HCT116 (cell line): ENCODE results near the gene TACC2. TPM values are rescaled to one million over a fixed set of nuclear protein-coding genes. Genes with fewer than 3 reads are reported as not detected.

Experiments used
- ATAC-seq: fragments of 200-7000 bp; cut with Tn5 transposase; 2 replicates; pipeline ENCODE4 v1.9.1; 2020; ENCODE audit warnings: mild to moderate bottlenecking, moderate library complexity
- BruUV-seq: library from RNA; stranded (reverse); fragments of 400-500 nt; replicated peaks from 2 replicates; lab custom pipeline; 2021; lab: Mats Ljungman, UMichigan
- CTCF ChIA-PET: fragments of 300-600 bp; sonication (Branson Sonifier 250); formaldehyde crosslinking; loops from one replicate; lab custom pipeline; 2021; ENCODE audit warnings: antibody characterized with exemption; lab: Charles Lee
- POLR2A ChIA-PET: fragments of 300-600, 350-600 bp; sonication (Branson Sonifier 250); formaldehyde crosslinking; loops from one replicate; lab custom pipeline; 2021; ENCODE audit warnings: antibody characterized with exemption; lab: Charles Lee
- RAD21 ChIA-PET, 2 experiments: fragments of 300-600 bp; sonication (Branson Sonifier 250); formaldehyde crosslinking; loops; one replicate each; lab custom pipeline; 2023; ENCODE audit warnings: low total read pairs in 2 of 2; ENCODE audit not compliant: uncharacterized antibody in 2 of 2, unreplicated experiment in 2 of 2, low non-redundant PET in 1 of 2; lab: Charles Lee
- DNase-seq: peaks from one replicate; pipeline ENCODE4 v3.0.0-alpha.2; 2010; ENCODE audit warnings: low read depth, low spot score
- H2AFZ ChIP-seq: fragments of 200-600 bp; shearing (Covaris generic), sonication (generic); 2 replicates; pipeline ENCODE4 v1.6.1; 2017; ENCODE audit warnings: low read depth, mixed run types, mixed read lengths, antibody characterized with exemption, low read length; ENCODE audit not compliant: poor library complexity, severe bottlenecking
- H3K27ac ChIP-seq: 2 replicates; pipeline ENCODE4 v1.5.1; 2012; ENCODE audit warnings: low read depth, low read length
- H3K27me3 ChIP-seq: fragments of 200-600 bp; sonication (generic); 2 replicates; pipeline ENCODE4 v1.6.1; 2016; ENCODE audit warnings: mixed run types, low read length, mixed read lengths; ENCODE audit not compliant: insufficient read depth
- H3K36me3 ChIP-seq, 2 experiments: fragments of 200-500 bp in 1 of 2; fragments of 200-600 bp in 1 of 2; sonication (Bioruptor generic) in 1 of 2; sonication (generic) in 1 of 2; 2 replicates each; pipeline versions ENCODE4 v1.5.1 to v1.6.1; 2014 to 2016; ENCODE audit warnings: low read length in 2 of 2, inconsistent platforms in 1 of 2, mixed read lengths in 1 of 2, mixed run types in 1 of 2; ENCODE audit not compliant: insufficient read depth in 2 of 2, control insufficient read depth in 1 of 2
- H3K4me1 ChIP-seq, 2 experiments: fragments of 200-600 bp in 1 of 2; sonication (generic) in 1 of 2; 2 replicates each; pipeline versions ENCODE4 v1.5.1 to v1.6.1; 2012 to 2017; ENCODE audit warnings: low read length in 2 of 2, inconsistent platforms in 1 of 2, mild to moderate bottlenecking in 1 of 2, mixed read lengths in 1 of 2, mixed run types in 1 of 2, moderate library complexity in 1 of 2; ENCODE audit not compliant: insufficient read depth in 2 of 2, control insufficient read depth in 1 of 2
- H3K4me2 ChIP-seq: fragments of 200-600 bp; sonication (generic); 2 replicates; pipeline ENCODE4 v1.6.1; 2017; ENCODE audit warnings: mixed run types, low read length, mixed read lengths
- H3K4me3 ChIP-seq, 2 experiments: fragments of 200-600 bp in 1 of 2; sonication (generic) in 1 of 2; replicated peaks in 1 of 2; 2 replicates each; pipeline ENCODE4 v1.5.1; 2011 to 2016; ENCODE audit warnings: low read length in 2 of 2, control low read depth in 1 of 2, low read depth in 1 of 2, mild to moderate bottlenecking in 1 of 2, mixed read lengths in 1 of 2, mixed run types in 1 of 2
- H3K79me2 ChIP-seq: fragments of 200-600 bp; sonication (generic); 2 replicates; pipeline ENCODE4 v1.6.1; 2017; ENCODE audit warnings: mild to moderate bottlenecking, mixed run types, low read length, moderate library complexity, mixed read lengths; ENCODE audit not compliant: insufficient read depth
- H3K9ac ChIP-seq: fragments of 200-600 bp; sonication (generic); 2 replicates; pipeline ENCODE4 v1.6.1; 2016; ENCODE audit warnings: low read length, mixed read lengths
- H3K9me2 ChIP-seq: fragments of 200-600 bp; sonication (generic), shearing (Covaris generic); 2 replicates; pipeline ENCODE4 v1.6.1; 2017; ENCODE audit warnings: mixed run types, mild to moderate bottlenecking, moderate library complexity; ENCODE audit not compliant: insufficient read depth
- H3K9me3 ChIP-seq, 2 experiments: fragments of 200-500 bp in 1 of 2; fragments of 200-600 bp in 1 of 2; sonication (Bioruptor generic) in 1 of 2; sonication (generic) in 1 of 2; 2 replicates each; pipeline ENCODE4 v1.6.1; 2014 to 2017; ENCODE audit warnings: low read length in 2 of 2, mixed read lengths in 2 of 2, inconsistent platforms in 1 of 2, low read depth in 1 of 2, mild to moderate bottlenecking in 1 of 2, mixed run types in 1 of 2, moderate library complexity in 1 of 2; ENCODE audit not compliant: control insufficient read depth in 1 of 2, insufficient read depth in 1 of 2
- H4K20me1 ChIP-seq: fragments of 200-600 bp; sonication (generic), shearing (Covaris generic); 2 replicates; pipeline ENCODE4 v1.6.1; 2017; ENCODE audit warnings: mixed run types, mild to moderate bottlenecking, moderate library complexity; ENCODE audit not compliant: insufficient read depth
- ATF3 ChIP-seq: IDR thresholded peaks from 2 replicates; pipeline ENCODE4 v1.6.1; 2012
- CBX3 ChIP-seq: IDR thresholded peaks from 2 replicates; pipeline ENCODE4 v1.6.1; 2012; ENCODE audit warnings: low read depth
- CEBPB ChIP-seq: IDR thresholded peaks from 2 replicates; pipeline ENCODE4 v1.6.1; 2012; ENCODE audit warnings: low read depth
- CTCF ChIP-seq, 3 experiments: fragments of 200-600 bp in 1 of 3; sonication (generic) in 1 of 3; IDR thresholded peaks in 2 of 3; conservative IDR thresholded peaks in 1 of 3; 2 replicates each; pipeline ENCODE4 v1.5.1; 2012 to 2017; ENCODE audit warnings: low read depth in 2 of 3, low read length in 2 of 3, antibody characterized with exemption in 1 of 3, borderline replicate concordance in 1 of 3, control low read depth in 1 of 3, mild to moderate bottlenecking in 1 of 3, mixed read lengths in 1 of 3, mixed run types in 1 of 3, moderate library complexity in 1 of 3; ENCODE audit not compliant: insufficient read depth in 1 of 3
- ELF1 ChIP-seq: IDR thresholded peaks from 2 replicates; pipeline ENCODE4 v1.6.1; 2012; ENCODE audit warnings: low read depth, borderline replicate concordance
- JUND ChIP-seq: IDR thresholded peaks from 2 replicates; pipeline ENCODE4 v1.6.1; 2012
- POLR2A ChIP-seq: IDR thresholded peaks from 2 replicates; pipeline ENCODE4 v1.7.0; 2011; ENCODE audit warnings: borderline replicate concordance; ENCODE audit not compliant: insufficient read depth, insufficient read length; ENCODE audit errors: extremely low read depth
- POLR2AphosphoS5 ChIP-seq: IDR thresholded peaks from 2 replicates; pipeline ENCODE4 v1.6.1; 2011; ENCODE audit warnings: mild to moderate bottlenecking, low read depth, low read length, moderate library complexity
- SP1 ChIP-seq: IDR thresholded peaks from 2 replicates; pipeline ENCODE4 v1.6.1; 2012; ENCODE audit warnings: low read depth
- TCF7L2 ChIP-seq: IDR thresholded peaks from 2 replicates; pipeline ENCODE4 v1.7.0; 2011; ENCODE audit warnings: borderline replicate concordance, inconsistent platforms; ENCODE audit not compliant: insufficient read depth, insufficient read length; ENCODE audit errors: extremely low read depth
- YY1 ChIP-seq: IDR thresholded peaks from 2 replicates; pipeline ENCODE4 v1.6.1; 2011; ENCODE audit warnings: low read length, low read depth, moderate library complexity, mild to moderate bottlenecking; ENCODE audit not compliant: insufficient replicate concordance; ENCODE audit errors: extremely low read depth
- ZBTB33 ChIP-seq: IDR thresholded peaks from 2 replicates; pipeline ENCODE4 v1.6.1; 2011; ENCODE audit warnings: mild to moderate bottlenecking, low read length, moderate library complexity; ENCODE audit not compliant: insufficient replicate concordance; ENCODE audit errors: extremely low read depth
- ZFX ChIP-seq: fragments of 450-650 bp; IDR thresholded peaks from 2 replicates; pipeline ENCODE4 v1.6.1; 2017
- ZNF274 ChIP-seq: fragments of 200-500 bp; sonication (Bioruptor generic); IDR thresholded peaks from 2 replicates; pipeline ENCODE4 v1.6.1; 2014; ENCODE audit warnings: mild to moderate bottlenecking, low read depth, low read length, inconsistent platforms
- intact Hi-C: fragments of 100-400 bp; cut with micrococcal nuclease; formaldehyde crosslinking; loops from 2 replicates; pipeline ENCODE4 v1.10.0; 2022
- total RNA-seq: library from RNA; stranded (reverse); gene quantifications from one replicate; pipeline ENCODE4 v1.2.1, GENCODE V29; 2021; ENCODE audit not compliant: unreplicated experiment

Gene TACC2
- total RNA-seq, 1 experiment from 2014 or later: 38.6 TPM

- Histone ChIP-seq H2AFZ (no peak overlapping the region), H3K27ac (no peak overlapping the region), H4K20me1 (no peaks in the 10 kb centered on the region), H3K27me3 (no peaks in the 10 kb centered on the region), H3K9ac (no peak overlapping the region), H3K4me3 (no peak overlapping the region), H3K9me3 (no peaks in the 10 kb centered on the region), H3K9me2 (no peaks in the 10 kb centered on the region), H3K4me2 (no peak overlapping the region), H3K36me3 (no peaks in the 10 kb centered on the region; a peak in 1 of 4 replicates), H3K79me2 (peaks cover 13% of the 10 kb centered on the region), H3K4me1 (peaks cover 0 to 4% of the 10 kb centered on the region in 2 experiments; a peak in 1 of 4 replicates)
- RAD21 ChIA-PET: no interaction called here
- POLR2A ChIA-PET: no interaction called here
- no peak for ATAC-seq
- intact Hi-C loops: no loop called here
- no TSS peak for BruUV-seq
- CTCF ChIA-PET: no interaction called here
- DNase-seq: no peak
- TF ChIP-seq ELF1 (no peak), SP1 (no peak), JUND (no peak), YY1 (no peak), CTCF (IDR thresholded peaks at IDR 0.05 in 2 of 3, conservative IDR thresholded peaks at IDR 0.05 in 1 of 3; ENCODE audit: borderline replicate concordance in 1 of 3, insufficient read depth in 1 of 3, low read depth in 2 of 3, low read length in 2 of 3) (no peak), POLR2A (no peak), CBX3 (no peak), ZNF274 (no peak), ZFX (no peak), POLR2AphosphoS5 (no peak), ATF3 (no peak), TCF7L2 (no peak), ZBTB33 (no peak), CEBPB (no peak)
These were observed 132.1 kb downstream of the TACC2 start for GRCh38 chr10:122121059-122121458.
